Measurements from ENCODE around the gene TRRAP.

The TRRAP gene

DNA sequence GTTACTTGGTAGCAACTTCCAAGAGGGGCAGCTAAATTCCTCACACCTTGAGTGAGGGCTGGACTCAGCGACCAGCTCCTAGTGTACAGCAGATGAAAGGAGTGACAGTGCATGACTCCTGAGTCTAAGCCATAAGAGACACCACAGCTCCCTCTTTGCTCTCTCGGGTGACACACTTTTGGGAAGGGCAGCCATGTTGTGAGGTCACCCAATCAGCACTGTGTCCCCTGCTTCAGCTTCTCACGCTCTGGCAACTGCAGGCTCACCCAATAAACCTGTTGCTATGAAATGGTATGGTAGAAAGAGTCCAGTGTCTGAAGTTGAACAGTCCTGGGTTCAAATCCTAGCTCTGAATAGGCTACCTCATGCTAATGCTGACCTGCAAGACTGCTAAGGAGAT is 29.4 kb upstream of the TRRAP start:
- H3K4me3 Mint-ChIP-seq, result no peak overlapping the region
- TF ChIP-seq, protein P1, sequence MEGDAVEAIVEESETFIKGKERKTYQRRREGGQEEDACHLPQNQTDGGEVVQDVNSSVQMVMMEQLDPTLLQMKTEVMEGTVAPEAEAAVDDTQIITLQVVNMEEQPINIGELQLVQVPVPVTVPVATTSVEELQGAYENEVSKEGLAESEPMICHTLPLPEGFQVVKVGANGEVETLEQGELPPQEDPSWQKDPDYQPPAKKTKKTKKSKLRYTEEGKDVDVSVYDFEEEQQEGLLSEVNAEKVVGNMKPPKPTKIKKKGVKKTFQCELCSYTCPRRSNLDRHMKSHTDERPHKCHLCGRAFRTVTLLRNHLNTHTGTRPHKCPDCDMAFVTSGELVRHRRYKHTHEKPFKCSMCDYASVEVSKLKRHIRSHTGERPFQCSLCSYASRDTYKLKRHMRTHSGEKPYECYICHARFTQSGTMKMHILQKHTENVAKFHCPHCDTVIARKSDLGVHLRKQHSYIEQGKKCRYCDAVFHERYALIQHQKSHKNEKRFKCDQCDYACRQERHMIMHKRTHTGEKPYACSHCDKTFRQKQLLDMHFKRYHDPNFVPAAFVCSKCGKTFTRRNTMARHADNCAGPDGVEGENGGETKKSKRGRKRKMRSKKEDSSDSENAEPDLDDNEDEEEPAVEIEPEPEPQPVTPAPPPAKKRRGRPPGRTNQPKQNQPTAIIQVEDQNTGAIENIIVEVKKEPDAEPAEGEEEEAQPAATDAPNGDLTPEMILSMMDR (IDR thresholded peaks at IDR 0.05; ENCODE audit: unreplicated experiment in 3 of 3), result no peak
- no peaks in the 10 kb centered on the region for H3K27me3 Mint-ChIP-seq (ENCODE audit: low read depth)
- H3K9me3 Mint-ChIP-seq, result no peaks in the 10 kb centered on the region
- H3K4me1 Mint-ChIP-seq, result peaks cover 4% of the 10 kb centered on the region
- no peaks in the 10 kb centered on the region for H3K36me3 Mint-ChIP-seq (ENCODE audit: low read depth)
- H3K27ac Mint-ChIP-seq, result no peak overlapping the region

DNA sequence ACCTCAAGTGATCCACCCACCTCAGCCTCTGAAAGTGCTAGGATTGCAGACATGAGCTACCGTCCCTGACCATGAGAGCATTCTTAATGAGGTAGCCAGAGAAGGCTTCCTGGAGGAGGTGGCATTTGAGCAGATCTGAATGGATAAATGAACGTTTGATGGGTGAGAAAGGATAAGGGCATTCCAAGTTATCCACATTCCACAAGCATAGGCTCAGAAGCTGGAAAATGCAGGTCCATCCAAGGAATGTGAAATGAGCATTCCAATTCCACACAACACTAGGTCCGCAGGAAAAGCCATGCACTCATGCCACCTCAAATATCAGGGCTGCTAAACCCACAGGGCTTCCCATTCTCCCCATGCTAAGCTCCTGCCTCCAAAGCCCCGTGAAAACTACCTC is 25.5 kb upstream of the TRRAP start:
- Mint-ChIP-seq H3K27ac (no peak overlapping the region), H3K36me3 (ENCODE audit: low read depth) (no peaks in the 10 kb centered on the region), H3K27me3 (ENCODE audit: low read depth) (peaks cover 3% of the 10 kb centered on the region), H3K4me1 (peaks cover 8% of the 10 kb centered on the region), H3K9me3 (no peaks in the 10 kb centered on the region), H3K4me3 (no peak overlapping the region)
- TF ChIP-seq, protein P1 (IDR thresholded peaks at IDR 0.05; ENCODE audit: unreplicated experiment in 3 of 3), result no peak

DNA sequence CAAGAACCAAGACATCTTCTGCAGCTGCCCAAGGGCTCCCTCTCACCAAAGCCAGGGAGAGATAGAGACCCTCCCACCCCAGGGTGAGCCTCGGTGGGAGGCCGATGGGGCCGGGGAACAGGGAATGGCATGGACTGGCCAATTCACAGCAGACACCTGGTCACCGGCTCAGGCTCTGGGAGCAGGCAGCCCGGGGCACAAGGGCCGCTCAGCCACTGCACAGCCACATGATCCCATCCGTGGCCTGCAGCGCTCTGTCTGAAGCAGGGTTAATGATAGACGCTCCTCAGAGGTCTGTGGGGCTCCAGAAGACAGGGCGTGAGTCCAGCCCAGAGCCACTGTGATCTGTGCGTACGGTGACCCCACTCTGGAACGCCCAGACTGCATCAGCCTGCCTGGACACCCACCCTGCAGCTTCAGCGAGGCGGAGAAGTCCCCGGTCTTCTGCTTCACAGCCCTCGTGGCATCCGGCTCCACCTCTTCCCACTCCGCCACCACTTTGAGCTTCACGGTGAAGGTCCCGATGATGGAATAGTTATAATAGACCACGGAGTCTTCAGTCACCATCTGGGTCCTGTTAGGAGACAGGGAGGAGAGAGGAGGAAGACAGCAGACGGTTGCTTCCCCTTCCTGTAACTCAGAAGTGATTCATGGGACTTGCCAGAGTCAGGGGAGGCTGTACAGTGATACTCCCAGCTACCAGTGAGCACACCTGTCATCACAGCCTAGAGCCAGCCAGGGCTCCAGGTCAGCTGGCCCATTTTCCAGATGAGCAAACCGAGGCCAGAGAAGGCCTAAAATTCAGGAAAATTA is 22.5 kb upstream of the TRRAP start:
- H3K4me3 Mint-ChIP-seq, result no peak overlapping the region
- peaks cover 8% of the 10 kb centered on the region for H3K4me1 Mint-ChIP-seq
- H3K27me3 Mint-ChIP-seq (ENCODE audit: low read depth), result peaks cover 3% of the 10 kb centered on the region
- no peaks in the 10 kb centered on the region for H3K36me3 Mint-ChIP-seq (ENCODE audit: low read depth)
- TF ChIP-seq, protein P1 (IDR thresholded peaks at IDR 0.05; ENCODE audit: unreplicated experiment in 3 of 3), result no peak
- H3K27ac Mint-ChIP-seq, result peak overlapping the region in 1 of 3 experiments; percentile 79
- no peaks in the 10 kb centered on the region for H3K9me3 Mint-ChIP-seq

DNA sequence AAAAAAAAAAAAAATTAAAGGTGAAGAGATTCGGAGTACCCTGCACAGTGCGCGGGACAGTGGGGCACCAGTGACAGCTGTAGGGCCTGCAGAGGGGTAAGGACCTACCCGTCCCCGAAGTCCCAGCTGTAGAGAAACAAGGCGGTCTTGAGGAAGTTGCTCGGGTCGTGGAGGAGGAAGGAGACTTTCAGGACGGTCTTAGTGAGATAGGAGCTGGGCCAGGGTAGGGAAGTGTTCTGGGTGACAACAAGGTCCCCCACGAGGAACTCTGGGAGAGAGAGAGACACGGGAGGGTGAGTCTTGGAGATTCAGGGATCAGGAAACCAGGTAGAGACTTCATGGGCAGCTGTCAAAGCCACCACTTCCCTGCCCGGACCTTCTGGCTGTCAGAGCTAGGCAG is 18.3 kb upstream of the TRRAP start:
- H3K9me3 Mint-ChIP-seq, result no peaks in the 10 kb centered on the region
- H3K4me3 Mint-ChIP-seq, result no peak overlapping the region

DNA sequence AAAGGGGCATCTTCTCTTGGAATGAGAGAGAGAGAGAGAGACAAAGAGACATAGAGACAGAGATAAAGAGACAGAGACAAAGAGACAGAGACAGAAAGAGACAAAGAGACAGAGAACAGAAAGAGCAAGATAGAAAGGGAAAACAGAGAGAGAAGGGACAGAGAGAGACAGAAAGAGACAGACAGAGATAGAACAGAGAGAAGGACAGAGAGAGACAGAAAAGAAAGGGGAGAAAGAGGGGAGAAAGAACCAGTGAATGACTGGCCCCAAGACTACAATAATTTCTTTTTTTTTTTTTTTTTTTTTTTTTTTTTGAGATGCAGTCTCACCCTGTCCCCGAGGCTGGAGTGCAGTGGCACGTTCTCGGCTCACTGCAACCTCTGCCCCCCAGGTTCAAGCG is 16.1 kb upstream of the TRRAP start:
- Mint-ChIP-seq H3K27me3 (ENCODE audit: low read depth) (peaks cover 12% of the 10 kb centered on the region), H3K27ac (no peak overlapping the region), H3K9me3 (no peaks in the 10 kb centered on the region), H3K36me3 (ENCODE audit: low read depth) (no peaks in the 10 kb centered on the region), H3K4me1 (peaks cover 2% of the 10 kb centered on the region), H3K4me3 (no peak overlapping the region)
- TF ChIP-seq, protein P1 (IDR thresholded peaks at IDR 0.05; ENCODE audit: unreplicated experiment in 3 of 3), result no peak

More for the DNA sequence above, 18.3 kb upstream of the TRRAP start:
- H3K27ac Mint-ChIP-seq, result no peak overlapping the region
- H3K27me3 Mint-ChIP-seq (ENCODE audit: low read depth), result no peaks in the 10 kb centered on the region
- H3K36me3 Mint-ChIP-seq (ENCODE audit: low read depth), result no peaks in the 10 kb centered on the region
- no peaks in the 10 kb centered on the region for H3K4me1 Mint-ChIP-seq
- TF ChIP-seq, protein P1 (IDR thresholded peaks at IDR 0.05; ENCODE audit: unreplicated experiment in 3 of 3), result no peak

Measured in nephron (organoid).